Type B pancreatic cell (in vitro differentiated cells): ENCODE data around the gene EFCAB8. TPM values are rescaled to one million over a fixed set of nuclear protein-coding genes. Genes with fewer than 3 reads are reported as not detected.
"Not testable (repeated sequence)": the region's sequence is repeated elsewhere in the genome, so short reads cannot be mapped to it uniquely, and the experiment has no call there.

Source experiments
- DNase-seq: peaks from one replicate; pipeline ENCODE4 v3.0.0; 2021; ENCODE audit warnings: mixed read lengths; ENCODE audit not compliant: unreplicated experiment; ENCODE audit errors: extremely low spot score
- H3K27ac Mint-ChIP-seq: 2 replicates; pipeline ENCODE4 v1.8.0; 2021; ENCODE audit warnings: mild to moderate bottlenecking, mixed read lengths
- H3K27me3 Mint-ChIP-seq: 2 replicates; pipeline ENCODE4 v1.8.0; 2021; ENCODE audit warnings: mixed read lengths
- H3K36me3 Mint-ChIP-seq: 2 replicates; pipeline ENCODE4 v1.8.0; 2021; ENCODE audit warnings: mixed read lengths
- H3K4me1 Mint-ChIP-seq: one replicate; pipeline ENCODE4 v1.8.0; 2021; ENCODE audit warnings: mixed read lengths; ENCODE audit not compliant: unreplicated experiment
- H3K4me3 Mint-ChIP-seq: 2 replicates; pipeline ENCODE4 v1.8.0; 2021; ENCODE audit warnings: mild to moderate bottlenecking, mixed read lengths
- H3K9me3 Mint-ChIP-seq: 2 replicates; pipeline ENCODE4 v1.8.0; 2021; ENCODE audit warnings: mixed read lengths
- total RNA-seq: library from RNA; stranded (reverse); gene quantifications from 2 replicates; pipeline ENCODE4 v1.2.1, GENCODE V29; 2021; ENCODE audit warnings: low replicate concordance
- TF ChIP-seq, protein P1 (sequence below): fragments of 200-600 bp; sonication (generic); conservative IDR thresholded peaks from 2 replicates; pipeline ENCODE4 v1.5.0; 2021; ENCODE audit warnings: antibody characterized with exemption, mild to moderate bottlenecking

Gene EFCAB8
- total RNA-seq, 1 donor from 2014 or later: 0.97 TPM

DNA sequence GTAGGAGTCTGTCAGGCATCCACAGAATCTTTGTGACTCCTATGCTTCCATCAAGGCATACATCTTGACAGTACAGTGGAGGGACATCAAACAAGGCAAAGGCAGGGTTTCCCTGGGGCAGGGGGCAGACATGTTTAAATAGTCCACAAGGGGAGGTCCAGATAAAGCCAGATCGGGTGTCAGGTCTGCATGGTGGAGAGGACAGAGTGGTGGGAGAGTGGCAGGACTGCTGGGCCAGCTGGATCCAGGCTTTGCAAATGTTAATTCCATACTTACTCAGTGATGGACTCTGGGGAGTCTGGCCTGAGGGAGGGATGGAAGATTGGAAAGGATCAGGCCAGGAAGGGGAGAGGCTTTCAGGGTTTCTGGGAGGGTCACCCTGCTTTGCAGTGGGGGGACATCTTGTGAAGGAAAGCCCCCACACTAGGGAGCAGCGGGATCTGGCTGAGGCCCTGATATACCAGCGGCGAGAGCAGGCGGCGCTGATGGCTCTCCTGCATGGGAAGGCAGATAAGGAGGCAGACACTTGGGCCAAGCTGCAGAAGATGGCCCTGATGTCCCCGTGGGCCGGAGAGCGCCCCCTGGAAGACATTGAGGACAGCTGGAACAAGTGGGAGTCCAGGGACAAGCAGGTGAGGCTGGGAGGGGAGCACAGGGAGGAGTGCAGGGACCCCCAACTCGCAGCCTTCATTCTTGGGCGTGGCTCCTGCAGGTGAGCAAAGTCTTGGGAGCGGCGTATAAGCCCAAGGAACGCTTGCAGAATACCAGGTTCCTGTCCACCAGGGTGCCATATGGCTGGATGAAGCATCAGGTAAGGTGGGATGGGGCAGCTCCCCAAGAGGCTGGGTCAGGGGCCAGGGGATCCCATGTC lies 100.9 kb downstream of the EFCAB8 start:
- Mint-ChIP-seq H3K27me3 (peaks cover 5% of the 10 kb centered on the region), H3K36me3 (no peaks in the 10 kb centered on the region), H3K27ac (no peak overlapping the region), H3K4me3 (no peak overlapping the region), H3K4me1 (peaks cover 6% of the 10 kb centered on the region), H3K9me3 (peaks cover 19% of the 10 kb centered on the region)
- TF ChIP-seq, protein P1, sequence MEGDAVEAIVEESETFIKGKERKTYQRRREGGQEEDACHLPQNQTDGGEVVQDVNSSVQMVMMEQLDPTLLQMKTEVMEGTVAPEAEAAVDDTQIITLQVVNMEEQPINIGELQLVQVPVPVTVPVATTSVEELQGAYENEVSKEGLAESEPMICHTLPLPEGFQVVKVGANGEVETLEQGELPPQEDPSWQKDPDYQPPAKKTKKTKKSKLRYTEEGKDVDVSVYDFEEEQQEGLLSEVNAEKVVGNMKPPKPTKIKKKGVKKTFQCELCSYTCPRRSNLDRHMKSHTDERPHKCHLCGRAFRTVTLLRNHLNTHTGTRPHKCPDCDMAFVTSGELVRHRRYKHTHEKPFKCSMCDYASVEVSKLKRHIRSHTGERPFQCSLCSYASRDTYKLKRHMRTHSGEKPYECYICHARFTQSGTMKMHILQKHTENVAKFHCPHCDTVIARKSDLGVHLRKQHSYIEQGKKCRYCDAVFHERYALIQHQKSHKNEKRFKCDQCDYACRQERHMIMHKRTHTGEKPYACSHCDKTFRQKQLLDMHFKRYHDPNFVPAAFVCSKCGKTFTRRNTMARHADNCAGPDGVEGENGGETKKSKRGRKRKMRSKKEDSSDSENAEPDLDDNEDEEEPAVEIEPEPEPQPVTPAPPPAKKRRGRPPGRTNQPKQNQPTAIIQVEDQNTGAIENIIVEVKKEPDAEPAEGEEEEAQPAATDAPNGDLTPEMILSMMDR: no peak
- peak; percentile 68 for DNase-seq

DNA sequence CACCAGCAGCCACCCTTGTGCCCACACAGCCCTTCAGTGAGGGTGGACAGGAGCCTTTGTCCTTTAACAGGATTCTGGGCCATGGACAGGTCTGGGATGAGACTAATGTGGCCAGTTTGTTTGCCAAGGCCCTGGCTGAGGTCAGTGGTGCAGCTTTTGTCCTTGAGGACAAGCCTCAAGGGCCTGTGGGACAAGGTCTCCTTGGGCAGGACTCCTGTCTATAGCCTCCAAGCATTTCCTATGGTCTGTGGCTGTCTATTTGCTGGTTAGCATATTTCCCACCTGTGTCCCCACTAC lies 101.4 kb downstream of the EFCAB8 start:
- no peak overlapping the region for H3K27ac Mint-ChIP-seq
- H3K4me1 Mint-ChIP-seq: peaks cover 6% of the 10 kb centered on the region
- TF ChIP-seq, protein P1: no peak
- peaks cover 19% of the 10 kb centered on the region for H3K9me3 Mint-ChIP-seq
- H3K36me3 Mint-ChIP-seq: no peaks in the 10 kb centered on the region
- H3K27me3 Mint-ChIP-seq: peaks cover 4% of the 10 kb centered on the region
- no peak for DNase-seq
- no peak overlapping the region for H3K4me3 Mint-ChIP-seq

DNA sequence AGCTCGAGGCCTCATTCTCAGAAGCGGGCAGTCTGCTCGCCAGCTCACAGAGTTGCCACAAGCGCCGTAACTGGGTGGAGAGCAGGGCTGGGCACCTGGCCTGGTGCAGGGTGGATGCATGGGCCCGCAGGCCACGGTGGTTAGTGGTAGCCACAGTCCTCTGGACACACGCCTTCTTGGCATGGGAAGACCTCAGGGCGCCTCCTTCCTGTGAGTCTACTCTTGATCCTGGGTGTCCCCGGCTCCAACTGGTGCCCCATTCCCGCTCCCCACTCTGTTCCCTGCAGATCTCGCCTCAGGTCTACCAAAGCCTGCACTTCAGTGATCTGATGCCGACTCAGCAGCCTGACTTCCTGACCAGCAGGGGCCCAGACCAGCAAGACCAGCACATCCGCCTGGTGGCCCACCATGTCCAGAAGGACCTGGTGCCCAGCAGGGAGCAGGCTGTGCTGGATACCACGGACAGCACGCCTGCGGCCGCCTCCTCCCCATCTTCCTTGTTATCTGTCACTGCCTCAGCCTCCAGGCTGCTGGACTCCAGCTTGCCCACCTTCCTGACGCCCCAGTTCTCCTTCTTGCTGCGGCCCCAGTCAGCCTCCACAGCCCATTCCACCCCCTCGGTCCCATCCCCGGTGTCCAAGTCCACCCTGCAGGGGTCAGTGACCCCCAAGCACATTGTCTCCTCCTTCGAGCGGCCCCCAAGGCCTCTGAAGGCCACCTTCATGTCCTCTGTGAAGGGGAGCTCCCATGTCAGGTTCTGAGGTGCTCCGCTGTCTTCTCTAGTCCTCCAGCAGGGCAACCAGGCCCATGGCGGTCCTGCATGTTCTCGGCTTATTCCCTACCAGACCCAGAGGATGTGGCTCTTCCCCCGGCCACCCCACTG lies 102.4 kb downstream of the EFCAB8 start:
- Mint-ChIP-seq H3K27ac (no peak overlapping the region), H3K36me3 (no peaks in the 10 kb centered on the region), H3K9me3 (peaks cover 15% of the 10 kb centered on the region), H3K4me1 (peaks cover 6% of the 10 kb centered on the region), H3K4me3 (no peak overlapping the region), H3K27me3 (peaks cover 4% of the 10 kb centered on the region)
- peak; percentile 68 for DNase-seq
- TF ChIP-seq, protein P1: no peak

DNA sequence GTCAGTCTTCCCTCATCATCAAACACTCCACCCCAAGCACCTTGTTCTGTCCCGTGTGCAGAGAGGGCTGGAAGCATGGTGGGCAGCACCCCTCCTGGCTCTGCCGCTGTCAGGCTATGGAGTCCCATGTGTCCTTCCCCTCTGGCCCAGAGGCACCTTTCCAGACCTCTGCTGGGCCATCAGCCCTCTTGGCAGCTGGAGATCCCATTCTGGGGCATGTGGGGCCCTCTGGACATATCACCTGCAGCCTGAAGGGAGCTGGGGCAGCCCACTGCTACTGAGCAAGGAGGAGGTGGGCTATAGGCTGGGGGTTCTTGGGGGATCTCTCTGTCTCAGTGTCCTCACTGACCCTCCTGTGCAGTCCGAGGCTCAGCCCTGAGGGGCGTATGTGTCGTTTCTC lies 103.3 kb downstream of the EFCAB8 start:
- peaks cover 6% of the 10 kb centered on the region for H3K4me1 Mint-ChIP-seq
- TF ChIP-seq, protein P1: no peak
- no peak overlapping the region for H3K4me3 Mint-ChIP-seq
- peaks cover 10% of the 10 kb centered on the region for H3K9me3 Mint-ChIP-seq
- H3K27ac Mint-ChIP-seq: no peak overlapping the region
- H3K36me3 Mint-ChIP-seq: no peaks in the 10 kb centered on the region
- H3K27me3 Mint-ChIP-seq: peaks cover 4% of the 10 kb centered on the region
- DNase-seq: peak; percentile 68

DNA sequence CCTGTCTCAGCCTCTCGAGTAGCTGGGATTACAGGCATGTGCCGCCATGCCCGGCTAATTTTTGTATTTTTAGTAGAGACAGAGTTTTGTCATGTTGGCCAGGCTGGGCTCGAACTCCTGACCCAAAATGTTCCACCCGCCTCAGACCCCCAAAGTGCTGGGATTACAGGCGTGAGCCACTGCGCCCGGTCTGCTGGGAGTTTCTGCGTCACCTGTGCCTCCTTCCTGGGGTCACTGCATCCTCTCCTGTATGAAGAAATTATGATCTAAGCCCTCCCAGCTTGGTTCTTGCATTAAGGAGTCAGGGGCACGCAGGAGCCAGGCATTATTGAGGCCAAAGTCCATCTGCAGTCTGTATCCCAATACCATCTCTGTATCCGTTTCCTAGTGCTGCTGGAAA lies 103.9 kb downstream of the EFCAB8 start:
- not testable (repeated sequence) for H3K9me3 Mint-ChIP-seq, H3K4me1 Mint-ChIP-seq, H3K27ac Mint-ChIP-seq, H3K36me3 Mint-ChIP-seq, H3K4me3 Mint-ChIP-seq, H3K27me3 Mint-ChIP-seq
- peak; percentile 64 for DNase-seq

DNA sequence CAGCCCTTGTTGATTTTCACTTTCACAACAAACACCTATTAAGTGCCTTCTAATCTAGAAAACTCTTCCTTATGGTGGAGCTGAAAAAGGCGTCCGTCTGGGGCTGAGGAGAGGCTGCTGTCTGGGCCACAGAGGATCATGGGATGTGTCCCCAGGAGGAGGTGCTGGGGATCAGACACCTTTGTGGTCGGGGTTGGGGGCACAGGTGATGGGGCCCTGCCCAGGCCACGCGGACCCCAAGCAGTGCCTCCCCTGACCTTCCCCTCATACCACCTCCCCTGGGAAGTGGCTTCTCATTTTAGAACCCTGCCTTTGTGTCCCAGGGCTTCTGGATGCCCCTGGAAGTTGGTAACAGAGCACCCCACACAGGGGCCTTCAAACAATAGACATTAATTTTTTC lies 104.5 kb downstream of the EFCAB8 start:
- no peak overlapping the region for H3K4me3 Mint-ChIP-seq
- no peaks in the 10 kb centered on the region for H3K36me3 Mint-ChIP-seq
- H3K9me3 Mint-ChIP-seq: peaks cover 1% of the 10 kb centered on the region
- peaks cover 6% of the 10 kb centered on the region for H3K4me1 Mint-ChIP-seq
- peaks cover 4% of the 10 kb centered on the region for H3K27me3 Mint-ChIP-seq
- no peak overlapping the region for H3K27ac Mint-ChIP-seq
- TF ChIP-seq, protein P1: no peak
- peak; percentile 53 for DNase-seq
